ENCODE data around the gene NEK8. TPM values are rescaled to one million over a fixed set of nuclear protein-coding genes. Genes with fewer than 3 reads are reported as not detected.
A peak's percentile ranks its signal among the peaks of the same experiment; 100 is the strongest.
"Not testable (repeated sequence)": the region's sequence is repeated elsewhere in the genome, so short reads cannot be mapped to it uniquely, and the experiment has no call there.

NEK8 gene
- total RNA-seq, 1 donor from 2014 or later: 5.5 TPM

- no peak for TF ChIP-seq CTCF (IDR thresholded peaks at IDR 0.05)
- DNase-seq (ENCODE audit: low spot score): no peak
- Mint-ChIP-seq H3K9me3 (ENCODE audit: low read depth) (no peaks in the 10 kb centered on the region), H3K36me3 (ENCODE audit: low read depth) (peaks cover 6% of the 10 kb centered on the region), H3K4me3 (ENCODE audit: unreplicated experiment) (no peak overlapping the region), H3K4me1 (ENCODE audit: low read depth) (peaks cover 19% of the 10 kb centered on the region), H3K27me3 (ENCODE audit: low read depth) (no peaks in the 10 kb centered on the region), H3K27ac (ENCODE audit: unreplicated experiment) (peak overlapping the region; percentile 45)
Measured at GRCh38 chr17:28774206-28774605, 45.6 kb downstream of the NEK8 start.

GRCh38 chr17:28777178-28777577 lies 48.6 kb downstream of the NEK8 start:
- Mint-ChIP-seq H3K4me3 (ENCODE audit: unreplicated experiment) (no peak overlapping the region), H3K36me3 (ENCODE audit: low read depth) (peaks cover 5% of the 10 kb centered on the region), H3K4me1 (ENCODE audit: low read depth) (peaks cover 25% of the 10 kb centered on the region), H3K27ac (ENCODE audit: unreplicated experiment) (no peak overlapping the region), H3K9me3 (ENCODE audit: low read depth) (no peaks in the 10 kb centered on the region), H3K27me3 (ENCODE audit: low read depth) (no peaks in the 10 kb centered on the region)
- no peak for DNase-seq (ENCODE audit: low spot score)
- no peak for TF ChIP-seq CTCF (IDR thresholded peaks at IDR 0.05)

- not testable (repeated sequence) for H3K27ac Mint-ChIP-seq (ENCODE audit: unreplicated experiment)
Measured at GRCh38 chr17:28779601-28780000, 51.0 kb downstream of the NEK8 start.

GRCh38 chr17:28783161-28783560 lies 54.6 kb downstream of the NEK8 start:
- Mint-ChIP-seq H3K27me3 (ENCODE audit: low read depth) (no peaks in the 10 kb centered on the region), H3K9me3 (ENCODE audit: low read depth) (no peaks in the 10 kb centered on the region), H3K4me3 (ENCODE audit: unreplicated experiment) (no peak overlapping the region), H3K27ac (ENCODE audit: unreplicated experiment) (no peak overlapping the region), H3K36me3 (ENCODE audit: low read depth) (peaks cover 5% of the 10 kb centered on the region), H3K4me1 (ENCODE audit: low read depth) (peaks cover 8% of the 10 kb centered on the region)
- TF ChIP-seq CTCF (IDR thresholded peaks at IDR 0.05): no peak
- no peak for DNase-seq (ENCODE audit: low spot score)

More at GRCh38 chr17:28779601-28780000, 51.0 kb downstream of the NEK8 start:
- H3K9me3 Mint-ChIP-seq (ENCODE audit: low read depth); H3K36me3 Mint-ChIP-seq (ENCODE audit: low read depth); DNase-seq (ENCODE audit: low spot score); H3K27me3 Mint-ChIP-seq (ENCODE audit: low read depth); H3K4me3 Mint-ChIP-seq (ENCODE audit: unreplicated experiment): not testable (repeated sequence)
- H3K4me1 Mint-ChIP-seq (ENCODE audit: low read depth): peaks cover 20% of the 10 kb centered on the region

- no peaks in the 10 kb centered on the region for H3K27me3 Mint-ChIP-seq (ENCODE audit: low read depth)
- H3K9me3 Mint-ChIP-seq (ENCODE audit: low read depth): no peaks in the 10 kb centered on the region
- H3K27ac Mint-ChIP-seq (ENCODE audit: unreplicated experiment): no peak overlapping the region
- no peak overlapping the region for H3K4me3 Mint-ChIP-seq (ENCODE audit: unreplicated experiment)
- peaks cover 1% of the 10 kb centered on the region for H3K36me3 Mint-ChIP-seq (ENCODE audit: low read depth)
- DNase-seq (ENCODE audit: low spot score): no peak
- TF ChIP-seq CTCF (IDR thresholded peaks at IDR 0.05): no peak
- peaks cover 7% of the 10 kb centered on the region for H3K4me1 Mint-ChIP-seq (ENCODE audit: low read depth)
Measured at GRCh38 chr17:28788100-28788499, 59.5 kb downstream of the NEK8 start.

Other genes starting within 250 kb of the NEK8 start
- not detected in 3 replicates for gene FOXN1, start 222.4 kb upstream of the NEK8 start, total RNA-seq
- 19.8 to 24.9 TPM (median 24.1 TPM) in 3 replicates for gene UNC119, start 176.2 kb upstream of the NEK8 start, total RNA-seq
- 56.5 to 65.7 TPM (median 62.9 TPM) in 3 replicates for gene PIGS, start 157.3 kb upstream of the NEK8 start, total RNA-seq
- gene ALDOC, start 151.9 kb upstream of the NEK8 start, total RNA-seq: 3.9 to 9.5 TPM (median 8.0 TPM) in 3 replicates
- gene SPAG5, start 129.8 kb upstream of the NEK8 start, total RNA-seq: 10.3 to 20.3 TPM (median 12.9 TPM) in 3 replicates
- 4.7 to 9.0 TPM (median 6.4 TPM) in 3 replicates for gene RSKR, start 114.6 kb upstream of the NEK8 start, total RNA-seq
- gene BLTP2, start 83.6 kb upstream of the NEK8 start, total RNA-seq: 112 to 158 TPM (median 114 TPM) in 3 replicates
- 53.6 to 58.2 TPM (median 57.8 TPM) in 3 replicates for gene SDF2, start 66.9 kb upstream of the NEK8 start, total RNA-seq
- 63.5 to 81.5 TPM (median 63.9 TPM) in 3 replicates for gene SUPT6H, start 66.6 kb upstream of the NEK8 start, total RNA-seq
- gene PROCA1, start 16.9 kb upstream of the NEK8 start, total RNA-seq: 1.4 to 2.3 TPM (median 2.0 TPM) in 3 replicates
- gene RAB34, start 10.9 kb upstream of the NEK8 start, total RNA-seq: 128 to 132 TPM (median 131 TPM) in 3 replicates
- 853 to 1,026 TPM (median 884 TPM) in 3 replicates for gene RPL23A, start 8.8 kb upstream of the NEK8 start, total RNA-seq
- 12.4 to 12.9 TPM (median 12.6 TPM) in 3 replicates for gene TLCD1, start 2.6 kb upstream of the NEK8 start, total RNA-seq
- 68.0 to 76.3 TPM (median 73.3 TPM) in 3 replicates for gene TRAF4, start 15.2 kb downstream of the NEK8 start, total RNA-seq
- 18.5 to 22.7 TPM (median 21.0 TPM) in 3 replicates for gene FAM222B, start 114.0 kb downstream of the NEK8 start, total RNA-seq
- gene ERAL1, start 126.2 kb downstream of the NEK8 start, total RNA-seq: 31.2 to 40.5 TPM (median 31.8 TPM) in 3 replicates
- gene FLOT2, start 168.9 kb downstream of the NEK8 start, total RNA-seq: 46.6 to 74.1 TPM (median 65.8 TPM) in 3 replicates
- 4.4 to 6.0 TPM (median 5.8 TPM) in 3 replicates for gene DHRS13, start 174.3 kb downstream of the NEK8 start, total RNA-seq
- 30.2 to 49.2 TPM (median 33.6 TPM) in 3 replicates for gene PHF12, start 222.7 kb downstream of the NEK8 start, total RNA-seq

Data from chondrocyte (in vitro differentiated cells).